Testis (tissue), 3 donors: ENCODE measurements around the gene TENT5C. TPM values are rescaled to one million over a fixed set of nuclear protein-coding genes. Genes with fewer than 3 reads are reported as not detected.

ENCODE experiments used
- DNase-seq: peaks from one replicate; pipeline ENCODE4 v3.0.0-alpha.2; 2019
- H3K27ac ChIP-seq, 2 donors: fragments of 200-600 bp; sonication (generic); one replicate each; pipeline ENCODE4 v1.5.1; 2019
- H3K27me3 ChIP-seq: fragments of 200-600 bp; sonication (generic); one replicate; pipeline ENCODE4 v1.5.1; 2019
- H3K36me3 ChIP-seq: fragments of 200-600 bp; sonication (generic); one replicate; pipeline ENCODE4 v1.5.1; 2017; ENCODE audit warnings: low read depth; ENCODE audit errors: missing control alignments
- H3K4me1 ChIP-seq: fragments of 200-600 bp; sonication (generic); one replicate; pipeline ENCODE4 v1.5.1; 2019
- H3K4me3 ChIP-seq, 2 donors: fragments of 200-600 bp; sonication (generic); one replicate each; pipeline ENCODE4 v1.5.1; 2017 to 2019
- H3K9me3 ChIP-seq: fragments of 200-600 bp; sonication (generic); one replicate; pipeline ENCODE4 v1.5.1; 2017
- POLR2A ChIP-seq: fragments of 450-650 bp; IDR thresholded peaks from one replicate; pipeline ENCODE4 v1.6.1; 2017; ENCODE audit warnings: antibody characterized with exemption, mild to moderate bottlenecking, moderate library complexity
- WGBS, 2 donors: methylation state at CpG; one replicate each; pipeline ENCODE4 v1.1.5; 2018; 5-methylcytosine and 5-hydroxymethylcytosine counted together
- intact Hi-C: fragments of 100-400 bp; cut with DNase I; formaldehyde crosslinking; loops from one replicate; pipeline ENCODE4 v1.15.1; 2023; ENCODE audit warnings: low total_unique reads
- polyA plus RNA-seq: library from polyadenylated mRNA; stranded (reverse); fragments of 350-450 nt; fragmentation: Illumina TruSeq; extraction: RNeasy Lipid Tissue Mini Kit (QIAGEN cat#74804); gene quantifications from one replicate; pipeline ENCODE4 v1.2.3, GENCODE V29; 2014; ENCODE audit warnings: low read depth, low replicate concordance; ENCODE audit not compliant: insufficient read depth
- total RNA-seq, 2 donors: library from RNA; depleted of rRNA; stranded (reverse); fragments of >200 nt; gene quantifications; one replicate each; pipeline ENCODE4 v1.2.3, GENCODE V29; 2016
- TF ChIP-seq, protein P1 (sequence below), 3 experiments: fragments of 450-650 bp in 2 of 3; fragments of 200-600 bp in 1 of 3; sonication (generic) in 1 of 3; IDR thresholded peaks; one replicate each; pipeline ENCODE4 v1.5.1; 2016 to 2019; ENCODE audit warnings: antibody characterized with exemption in 3 of 3, mild to moderate bottlenecking in 2 of 3, moderate library complexity in 1 of 3

Gene TENT5C
- total and polyA plus RNA-seq, 3 donors from 2014 or later = 38.4 to 72.4 (median 67.3) TPM

DNA sequence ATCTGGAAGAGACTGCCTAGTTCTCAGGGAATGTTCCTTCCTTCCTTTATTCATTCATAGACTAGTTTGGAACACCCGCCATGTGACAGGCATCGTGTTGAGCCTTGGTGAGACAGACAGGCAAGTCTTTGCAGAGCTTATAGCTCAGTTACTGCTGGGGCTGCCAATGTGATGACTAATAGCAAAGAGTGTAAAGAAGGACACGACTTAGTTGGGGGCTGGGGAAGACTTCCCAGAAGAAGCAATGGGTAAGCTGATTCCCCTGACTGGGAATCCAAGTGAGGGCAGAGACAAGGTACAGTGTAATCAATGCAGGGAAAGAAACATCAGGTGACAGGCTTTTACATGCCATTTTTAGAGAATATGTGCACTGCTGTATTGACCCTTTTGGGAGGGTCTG, 51.2 kb downstream of the TENT5C start:
- no peak for DNase-seq
- intact Hi-C loops = no loop called here
- Histone ChIP-seq H3K27ac (no peak overlapping the region), H3K4me1 (no peaks in the 10 kb centered on the region), H3K27me3 (no peaks in the 10 kb centered on the region), H3K36me3 (no peaks in the 10 kb centered on the region), H3K4me3 (no peak overlapping the region), H3K9me3 (no peaks in the 10 kb centered on the region)
- 79 to 89% methylated on average over 3 of the region's 3 CpGs for WGBS, 2 donors
- TF ChIP-seq POLR2A = no peak
- TF ChIP-seq, protein P1, sequence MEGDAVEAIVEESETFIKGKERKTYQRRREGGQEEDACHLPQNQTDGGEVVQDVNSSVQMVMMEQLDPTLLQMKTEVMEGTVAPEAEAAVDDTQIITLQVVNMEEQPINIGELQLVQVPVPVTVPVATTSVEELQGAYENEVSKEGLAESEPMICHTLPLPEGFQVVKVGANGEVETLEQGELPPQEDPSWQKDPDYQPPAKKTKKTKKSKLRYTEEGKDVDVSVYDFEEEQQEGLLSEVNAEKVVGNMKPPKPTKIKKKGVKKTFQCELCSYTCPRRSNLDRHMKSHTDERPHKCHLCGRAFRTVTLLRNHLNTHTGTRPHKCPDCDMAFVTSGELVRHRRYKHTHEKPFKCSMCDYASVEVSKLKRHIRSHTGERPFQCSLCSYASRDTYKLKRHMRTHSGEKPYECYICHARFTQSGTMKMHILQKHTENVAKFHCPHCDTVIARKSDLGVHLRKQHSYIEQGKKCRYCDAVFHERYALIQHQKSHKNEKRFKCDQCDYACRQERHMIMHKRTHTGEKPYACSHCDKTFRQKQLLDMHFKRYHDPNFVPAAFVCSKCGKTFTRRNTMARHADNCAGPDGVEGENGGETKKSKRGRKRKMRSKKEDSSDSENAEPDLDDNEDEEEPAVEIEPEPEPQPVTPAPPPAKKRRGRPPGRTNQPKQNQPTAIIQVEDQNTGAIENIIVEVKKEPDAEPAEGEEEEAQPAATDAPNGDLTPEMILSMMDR (IDR thresholded peaks at IDR 0.05) = no peak

DNA sequence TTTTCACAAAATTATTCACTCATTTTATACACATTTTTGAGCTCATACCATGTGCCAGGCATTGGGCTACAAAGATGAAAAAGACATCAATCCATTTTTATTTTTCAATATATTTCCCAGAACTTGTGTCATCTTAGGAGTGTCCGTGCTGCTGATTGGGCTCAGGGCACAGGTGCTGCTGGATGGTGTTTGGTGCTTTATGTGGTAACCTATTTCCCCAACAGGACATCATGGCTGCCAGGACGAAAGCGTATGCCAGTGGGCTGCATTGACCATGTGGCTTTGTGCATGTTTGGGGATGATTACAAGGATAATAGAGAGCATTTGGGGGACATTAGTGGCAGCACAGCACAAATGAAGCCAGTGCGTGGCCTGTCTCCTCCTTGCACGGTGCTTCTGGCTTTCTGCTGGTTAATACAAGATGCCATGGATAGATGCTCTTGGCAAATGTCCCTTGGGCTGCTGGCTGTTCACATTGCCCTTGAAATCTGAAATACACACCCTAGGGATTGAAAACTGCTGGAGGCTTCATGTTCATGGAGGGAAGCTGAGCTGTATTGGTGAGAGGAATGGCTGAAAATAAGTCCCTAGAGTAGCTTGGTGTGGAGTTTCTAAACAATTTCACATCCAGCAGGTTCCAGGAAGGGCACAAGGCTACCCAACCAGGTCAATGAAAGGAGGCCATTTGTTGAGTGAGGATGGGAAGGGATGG, 52.3 kb downstream of the TENT5C start:
- intact Hi-C loops = no loop called here
- TF ChIP-seq, protein P1 (IDR thresholded peaks at IDR 0.05) = no peak
- no peak for TF ChIP-seq POLR2A
- 92 to 94% methylated on average over 5 of the region's 5 CpGs for WGBS, 2 donors
- Histone ChIP-seq H3K4me1 (no peaks in the 10 kb centered on the region), H3K36me3 (no peaks in the 10 kb centered on the region), H3K9me3 (no peaks in the 10 kb centered on the region), H3K27me3 (no peaks in the 10 kb centered on the region), H3K4me3 (no peak overlapping the region), H3K27ac (no peak overlapping the region)
- no peak for DNase-seq

DNA sequence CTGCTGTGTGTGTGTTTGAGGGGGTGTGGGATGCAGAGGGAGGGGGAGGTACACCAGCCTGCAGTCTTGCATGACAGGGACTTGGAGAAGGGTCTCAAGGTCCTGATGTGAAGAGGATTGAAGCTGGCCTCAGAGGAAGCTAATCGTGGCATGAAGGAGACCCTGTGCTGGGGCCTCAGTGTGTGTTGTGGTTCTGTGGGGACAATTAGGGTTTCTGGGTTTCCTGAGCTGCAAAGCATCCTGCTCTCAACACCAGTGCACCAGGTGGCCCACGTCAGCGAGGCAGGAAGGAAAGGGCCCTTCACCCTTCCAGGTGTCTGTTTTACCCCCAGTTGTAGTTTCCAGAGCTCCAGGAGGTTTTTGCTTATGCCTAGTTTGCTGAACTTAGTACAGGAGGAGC, 52.8 kb downstream of the TENT5C start:
- no peaks in the 10 kb centered on the region for H3K36me3 ChIP-seq
- no peaks in the 10 kb centered on the region for H3K27me3 ChIP-seq
- 83 to 90% methylated on average over 3 of the region's 3 CpGs for WGBS, 2 donors
- no peak for DNase-seq
- TF ChIP-seq, protein P1 (IDR thresholded peaks at IDR 0.05) = no peak
- TF ChIP-seq POLR2A = no peak
- no peak overlapping the region for H3K27ac ChIP-seq
- intact Hi-C loops = no loop called here
- no peak overlapping the region for H3K4me3 ChIP-seq
- no peaks in the 10 kb centered on the region for H3K9me3 ChIP-seq
- H3K4me1 ChIP-seq = no peaks in the 10 kb centered on the region

DNA sequence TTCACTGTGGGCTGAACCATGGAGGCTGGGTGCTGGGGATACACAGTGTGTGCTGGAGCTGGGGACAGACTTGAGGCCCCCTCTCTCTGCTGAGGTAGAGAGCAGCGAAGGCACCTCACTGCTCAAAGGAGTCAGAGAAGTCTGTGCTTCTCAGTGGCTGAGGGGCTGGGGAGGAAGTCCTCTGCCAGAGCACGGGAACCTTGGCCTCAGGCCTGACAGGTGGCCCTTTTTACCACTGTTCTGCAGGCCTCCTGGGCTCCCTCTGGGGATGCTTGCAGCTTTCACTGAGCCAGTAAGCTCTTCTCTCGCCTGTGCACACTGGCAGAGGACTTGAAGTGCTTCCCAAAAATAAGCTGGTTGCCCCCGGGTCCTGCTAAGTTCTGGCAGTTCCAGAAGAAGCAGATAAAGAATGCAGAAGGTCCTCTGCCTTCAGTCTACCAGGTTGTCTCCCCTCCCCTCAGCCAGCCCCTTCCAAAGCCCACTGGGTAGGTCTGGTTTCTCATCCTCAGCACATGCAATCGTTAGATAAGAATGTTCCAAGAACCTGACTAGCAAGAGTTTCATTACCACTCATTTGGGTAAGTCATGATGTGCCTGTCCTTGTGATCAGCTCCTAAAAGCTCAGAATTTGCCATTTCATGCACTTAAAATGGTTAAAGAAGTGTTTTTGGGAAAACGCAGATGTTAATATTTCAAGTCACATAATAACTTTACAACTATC, 53.9 kb downstream of the TENT5C start:
- TF ChIP-seq POLR2A = no peak
- TF ChIP-seq, protein P1 (IDR thresholded peaks at IDR 0.05) = no peak
- Histone ChIP-seq H3K9me3 (no peaks in the 10 kb centered on the region), H3K27ac (no peak overlapping the region), H3K27me3 (no peaks in the 10 kb centered on the region), H3K36me3 (no peaks in the 10 kb centered on the region), H3K4me3 (no peak overlapping the region), H3K4me1 (no peaks in the 10 kb centered on the region)
- intact Hi-C loops = no loop called here
- 50 to 56% methylated on average over 2 to 6 of the region's 6 CpGs for WGBS, 2 donors
- no peak for DNase-seq
